Smooth muscle cell (in vitro differentiated cells): ENCODE results near the gene LRRC4B. TPM values are rescaled to one million over a fixed set of nuclear protein-coding genes. Genes with fewer than 3 reads are reported as not detected.
"Not testable (repeated sequence)": the region's sequence is repeated elsewhere in the genome, so short reads cannot be mapped to it uniquely, and the experiment has no call there.

Experiments used
- DNase-seq: peaks from one replicate; lab custom pipeline; 2025; ENCODE audit not compliant: unreplicated experiment; lab: John Stamatoyannopoulos, UW
- H2AFZ ChIP-seq: fragments of 200-600 bp; sonication (generic); 2 replicates; pipeline ENCODE4 v1.6.0; 2016; ENCODE audit warnings: antibody characterized with exemption, low read depth, mild to moderate bottlenecking
- H3F3A ChIP-seq: fragments of 200-600 bp; sonication (generic); 2 replicates; pipeline ENCODE4 v1.6.0; 2017; ENCODE audit warnings: antibody characterized with exemption, low read depth
- H3K27ac ChIP-seq: fragments of 200-600 bp; sonication (generic); 2 replicates; pipeline ENCODE4 v1.5.1; 2016; ENCODE audit warnings: low read depth, mild to moderate bottlenecking
- H3K27me3 ChIP-seq: fragments of 200-600 bp; sonication (generic); 2 replicates; pipeline ENCODE4 v1.6.1; 2016; ENCODE audit warnings: low read depth, mild to moderate bottlenecking
- H3K36me3 ChIP-seq: fragments of 200-600 bp; sonication (generic); 2 replicates; pipeline ENCODE4 v1.5.1; 2016; ENCODE audit warnings: low read depth
- H3K4me1 ChIP-seq: fragments of 200-600 bp; sonication (generic); 2 replicates; pipeline ENCODE4 v1.5.1; 2016; ENCODE audit warnings: low read depth
- H3K4me2 ChIP-seq: fragments of 200-600 bp; sonication (generic); 2 replicates; pipeline ENCODE4 v1.6.0; 2016; ENCODE audit warnings: mild to moderate bottlenecking
- H3K4me3 ChIP-seq: fragments of 200-600 bp; sonication (generic); 2 replicates; pipeline ENCODE4 v1.5.1; 2016; ENCODE audit warnings: mild to moderate bottlenecking
- H3K79me2 ChIP-seq: fragments of 200-600 bp; sonication (generic); 2 replicates; pipeline ENCODE4 v1.6.0; 2016; ENCODE audit warnings: low read depth, mild to moderate bottlenecking
- H3K9ac ChIP-seq: fragments of 200-600 bp; sonication (generic); 2 replicates; pipeline ENCODE4 v1.6.0; 2016; ENCODE audit warnings: low read depth
- H3K9me3 ChIP-seq: fragments of 200-600 bp; sonication (generic); replicated peaks from 2 replicates; pipeline ENCODE4 v1.5.1; 2016; ENCODE audit warnings: low read depth
- H4K20me1 ChIP-seq: fragments of 200-600 bp; sonication (generic); 2 replicates; pipeline ENCODE4 v1.6.0; 2016; ENCODE audit warnings: low read depth
- CTCF ChIP-seq: fragments of 200-600 bp; sonication (generic); IDR thresholded peaks from 2 replicates; pipeline ENCODE4 v1.5.1; 2017; ENCODE audit warnings: borderline replicate concordance, mild to moderate bottlenecking, antibody characterized with exemption; ENCODE audit not compliant: insufficient read depth, poor library complexity, severe bottlenecking
- WGBS: methylation state at CpG from one replicate; pipeline ENCODE4 v1.1.7; 2016; ENCODE audit warnings: low lambda C conversion rate; 5-methylcytosine and 5-hydroxymethylcytosine counted together
- polyA plus RNA-seq: library from polyadenylated mRNA; unstranded; fragments of >200 nt; fragmentation: Nextera tagmentation; extraction: Ambion mirVana; gene quantifications from 2 replicates; pipeline ENCODE4 v1.2.1, GENCODE V29; 2016
- total RNA-seq: library from RNA; depleted of rRNA; stranded (reverse); fragments of >200 nt; gene quantifications from 2 replicates; pipeline ENCODE4 v1.2.3, GENCODE V29; 2014

Gene LRRC4B
- total RNA-seq (8.6 and 10.1 TPM in 2 replicates), polyA plus RNA-seq (1.7 and 2.2 TPM in 2 replicates)

- H3K27me3 ChIP-seq = peaks cover 53% of the 10 kb centered on the region
- no peaks in the 10 kb centered on the region for H3K36me3 ChIP-seq
- DNase-seq = no peak
- H3F3A ChIP-seq = no peaks in the 10 kb centered on the region
- peak within 1 kb of the TSS; percentile 43 for H3K4me3 ChIP-seq
- TF ChIP-seq CTCF = no peak
- H3K9me3 ChIP-seq = no peaks in the 10 kb centered on the region
- H3K27ac ChIP-seq = no peak within 1 kb of the TSS
- peaks cover 6% of the 10 kb centered on the region for H3K4me1 ChIP-seq
- H3K79me2 ChIP-seq = no peaks in the 10 kb centered on the region
- no peak within 1 kb of the TSS for H2AFZ ChIP-seq
- peak within 1 kb of the TSS; percentile 79 for H3K4me2 ChIP-seq
- H4K20me1 ChIP-seq = no peaks in the 10 kb centered on the region
- WGBS = 13% methylated on average over 8 of the region's 65 CpGs
- no peak within 1 kb of the TSS for H3K9ac ChIP-seq
Observed at GRCh38 chr19:50567882-50568727, at the start of gene LRRC4B. Gene LRRC4B, minus strand, starts transcription at chr19:50568435. Its CDS starts 19,597 bp downstream, at chr19:50548838.

GRCh38 chr19:50612504-50613404 lies 44.5 kb upstream of the LRRC4B start:
- H3K9me3 ChIP-seq, H3K27ac ChIP-seq, H3K4me1 ChIP-seq, H3K4me2 ChIP-seq, H3F3A ChIP-seq, H3K9ac ChIP-seq, H3K4me3 ChIP-seq, H4K20me1 ChIP-seq, H3K27me3 ChIP-seq, DNase-seq, H3K36me3 ChIP-seq, H3K79me2 ChIP-seq, H2AFZ ChIP-seq: not testable (repeated sequence)
- 91% methylated on average over 11 of the region's 11 CpGs for WGBS

GRCh38 chr19:50607874-50608785 lies 39.9 kb upstream of the LRRC4B start:
- Histone ChIP-seq H3F3A (no peaks in the 10 kb centered on the region), H3K9ac (no peak overlapping the region), H3K27me3 (peaks cover 4% of the 10 kb centered on the region), H3K4me3 (no peak overlapping the region), H3K36me3 (no peaks in the 10 kb centered on the region), H3K4me2 (peak overlapping the region; percentile 58), H3K4me1 (no peaks in the 10 kb centered on the region), H3K27ac (no peak overlapping the region), H3K9me3 (no peaks in the 10 kb centered on the region), H2AFZ (no peak overlapping the region), H3K79me2 (no peaks in the 10 kb centered on the region), H4K20me1 (no peaks in the 10 kb centered on the region)
- DNase-seq = no peak
- peak; percentile 56 for TF ChIP-seq CTCF
- WGBS = 22% methylated on average over 56 of the region's 56 CpGs
